K562 (cell line): ENCODE results near the gene SND1. TPM values are rescaled to one million over a fixed set of nuclear protein-coding genes. Genes with fewer than 3 reads are reported as not detected.

Source experiments
- ATAC-seq: fragments of 200-7000 bp; cut with Tn5 transposase; 3 replicates; pipeline ENCODE4 v1.9.1; 2020; ENCODE audit warnings: moderate library complexity
- BruUV-seq: library from RNA; stranded (reverse); fragments of 400-500 nt; replicated peaks from 2 replicates; lab custom pipeline; 2021; lab: Mats Ljungman, UMichigan
- CTCF ChIA-PET: fragments of 300-600 bp; formaldehyde crosslinking; extraction: SDS; loops from one replicate; lab custom pipeline; 2021; ENCODE audit warnings: low intra/inter-chr PET ratio; lab: Yijun Ruan, JAX
- POLR2A ChIA-PET: fragments of 300-600, 350-650 bp; sonication (Branson Sonifier 250); formaldehyde crosslinking; extraction: SDS; loops from one replicate; lab custom pipeline; 2021; ENCODE audit warnings: antibody characterized with exemption, inconsistent platforms; lab: Yijun Ruan, JAX
- DNase-seq, 4 experiments: peaks; one replicate each; pipeline versions ENCODE4 v3.0.0 to v3.0.0-alpha.2; 2011 to 2018; ENCODE audit warnings: low spot score in 3 of 4, mixed read lengths in 3 of 4; ENCODE audit errors: extremely low read depth in 1 of 4
- FAIRE-seq: peaks from 2 replicates; lab custom pipeline; 2011; peaks lifted over from hg19 to GRCh38; lab: Jason Lieb, UNC
- H2AFZ ChIP-seq: 2 replicates; pipeline ENCODE4 v1.6.0; 2011; ENCODE audit warnings: low read depth, low read length, control low read depth, inconsistent platforms
- H3K27ac ChIP-seq: fragments of 200-600 bp; 3 replicates; pipeline ENCODE4 v1.8.0; 2011; ENCODE audit warnings: low read depth, mild to moderate bottlenecking, control low read depth, inconsistent platforms, low read length, moderate library complexity, mixed read lengths; ENCODE audit errors: extremely low read depth
- H3K27me3 ChIP-seq, 2 experiments: fragments of 300-600 bp in 1 of 2; 2 replicates in 1 of 2; 3 replicates in 1 of 2; pipeline versions ENCODE4 v1.6.0 to v1.8.0; 2011; ENCODE audit warnings: inconsistent platforms in 2 of 2, low read length in 2 of 2, mild to moderate bottlenecking in 1 of 2, mixed read lengths in 1 of 2, moderate library complexity in 1 of 2; ENCODE audit not compliant: control insufficient read depth in 2 of 2, insufficient read depth in 2 of 2
- H3K36me3 ChIP-seq: fragments of 300-600 bp; 3 replicates; pipeline ENCODE4 v1.8.0; 2011; ENCODE audit warnings: mild to moderate bottlenecking, low read length, inconsistent platforms; ENCODE audit not compliant: control insufficient read depth, insufficient read depth
- H3K4me1 ChIP-seq, 2 experiments: fragments of 200-600 bp in 1 of 2; replicated peaks in 1 of 2; 2 replicates in 1 of 2; 3 replicates in 1 of 2; pipeline versions ENCODE4 v1.5.1 to v1.8.0; 2011; ENCODE audit warnings: inconsistent platforms in 2 of 2, low read length in 2 of 2, mild to moderate bottlenecking in 1 of 2, mixed read lengths in 1 of 2, moderate library complexity in 1 of 2; ENCODE audit not compliant: control insufficient read depth in 2 of 2, insufficient read depth in 2 of 2
- H3K4me2 ChIP-seq: 2 replicates; pipeline ENCODE4 v1.6.1; 2011; ENCODE audit warnings: low read length, control low read depth, inconsistent platforms, mixed read lengths; ENCODE audit not compliant: insufficient read depth
- H3K4me3 ChIP-seq: fragments of 200-600 bp; sonication (generic), shearing (Covaris generic); 2 replicates; pipeline ENCODE4 v1.5.1; 2016; ENCODE audit warnings: control low read depth, inconsistent platforms
- H3K79me2 ChIP-seq: fragments of 200-600 bp; 3 replicates; pipeline ENCODE4 v1.8.0; 2011; ENCODE audit warnings: low read length, inconsistent platforms; ENCODE audit not compliant: control insufficient read depth, insufficient read depth
- H3K9ac ChIP-seq, 2 experiments: 2 replicates each; pipeline versions ENCODE4 v1.6.0 to v1.6.1; 2011; ENCODE audit warnings: low read depth in 2 of 2, low read length in 2 of 2, control low read depth in 1 of 2, inconsistent platforms in 1 of 2, mild to moderate bottlenecking in 1 of 2, mixed read lengths in 1 of 2; ENCODE audit not compliant: insufficient read depth in 1 of 2
- H3K9me1 ChIP-seq: one replicate; pipeline ENCODE4 v1.6.0; 2011; ENCODE audit warnings: inconsistent platforms, mild to moderate bottlenecking, low read length, moderate library complexity; ENCODE audit not compliant: control insufficient read depth, insufficient read depth
- H3K9me3 ChIP-seq: replicated peaks from 2 replicates; pipeline ENCODE4 v1.5.1; 2011; ENCODE audit warnings: low read depth, low read length, inconsistent platforms; ENCODE audit not compliant: control insufficient read depth, insufficient read depth
- H4K20me1 ChIP-seq: replicated peaks from 2 replicates; pipeline ENCODE4 v1.6.1; 2011; ENCODE audit warnings: low read length, inconsistent platforms, mixed read lengths; ENCODE audit not compliant: control insufficient read depth, insufficient read depth
- NELFE ChIP-seq: IDR thresholded peaks from 2 replicates; pipeline ENCODE4 v1.6.1; 2011; ENCODE audit warnings: mild to moderate bottlenecking; ENCODE audit not compliant: insufficient read depth, insufficient read length
- SOX6 ChIP-seq: fragments of 450-650 bp; IDR thresholded peaks from 2 replicates; pipeline ENCODE4 v1.6.1; 2014; ENCODE audit warnings: mild to moderate bottlenecking
- SRF ChIP-seq, 2 experiments: fragments of 250-450, 450-650 bp in 1 of 2; sonication (Bioruptor Pico) in 1 of 2; sonication (generic) in 1 of 2; formaldehyde crosslinking; IDR thresholded peaks; 2 replicates each; pipeline versions ENCODE4 v1.5.0 to v1.5.1; 2020 to 2022; ENCODE audit warnings: mild to moderate bottlenecking in 1 of 2, missing genetic modification reagents in 1 of 2
- YBX1 ChIP-seq: fragments of 450-650 bp; IDR thresholded peaks from 2 replicates; pipeline ENCODE4 v1.7.1; 2016; ENCODE audit warnings: mild to moderate bottlenecking
- ZNF24 ChIP-seq: fragments of 450-650 bp; IDR thresholded peaks from 2 replicates; pipeline ENCODE4 v1.6.1; 2016
- ZNF347 ChIP-seq: fragments of 450-650 bp; formaldehyde crosslinking; IDR thresholded peaks from 2 replicates; pipeline ENCODE4 v1.4.0; 2020; ENCODE audit warnings: low read depth, mild to moderate bottlenecking, moderate library complexity
- WGBS: fragments of 100-300 bp; shearing (Covaris generic); methylation state at CpG from one replicate; pipeline ENCODE4 v1.1.6; 2016; ENCODE audit warnings: low coverage, mixed read lengths; ENCODE audit not compliant: insufficient coverage; ENCODE audit errors: missing lambda C conversion rate; 5-methylcytosine and 5-hydroxymethylcytosine counted together
- in situ Hi-C: fragments of 300-500 bp; cut with MboI; formaldehyde crosslinking; loops from 4 replicates; pipeline ENCODE4 v1.15.0; 2018; ENCODE audit warnings: inconsistent platforms, mixed read lengths
- intact Hi-C: fragments of 100-400 bp; cut with micrococcal nuclease; formaldehyde crosslinking; loops from 2 replicates; pipeline ENCODE4 v1.14.2; 2022
- polyA plus RNA-seq, 8 experiments: library from polyadenylated mRNA; depleted of rRNA in 4 of 8; stranded (reverse) in 5 of 8; unstranded in 3 of 8; fragments of >200 nt; fragmentation: Nextera tagmentation in 2 of 8; fragmentation: Illumina TruSeq in 1 of 8; extraction: Ambion mirVana in 2 of 8; extraction: Trizol in 1 of 8; gene quantifications; 2 replicates each; pipeline versions ENCODE4 v1.2.1 to v1.2.3, GENCODE V29; 2011 to 2014; ENCODE audit warnings: inconsistent platforms in 1 of 8, missing spikeins in 1 of 8
- total RNA-seq, 7 experiments: library from RNA; depleted of rRNA in 6 of 7; stranded (reverse); fragments of >200 nt in 6 of 7; fragmentation: Illumina TruSeq in 2 of 7; extraction: Trizol in 2 of 7; gene quantifications; 2 replicates each; pipeline versions ENCODE4 v1.2.1 to v1.2.3, GENCODE V29; 2011 to 2021; ENCODE audit warnings: low replicate concordance in 1 of 7
- TF ChIP-seq, protein P1 (sequence below): fragments of 250-450 bp; sonication (Bioruptor Pico); IDR thresholded peaks from 2 replicates; pipeline ENCODE4 v1.5.1; 2021; ENCODE audit warnings: mild to moderate bottlenecking
- TF ChIP-seq, protein P2 (sequence below): sonication (generic); formaldehyde crosslinking; IDR thresholded peaks from 2 replicates; pipeline ENCODE4 v1.8.0; 2022; ENCODE audit warnings: mild to moderate bottlenecking, missing genetic modification reagents
- TF ChIP-seq, protein P3 (sequence below), 2 experiments: fragments of 450-650 bp in 1 of 2; sonication (generic) in 1 of 2; formaldehyde crosslinking in 1 of 2; IDR thresholded peaks; 2 replicates each; pipeline versions ENCODE4 v1.7.1 to v1.9.0; 2016 to 2022; ENCODE audit warnings: inconsistent platforms in 1 of 2, mild to moderate bottlenecking in 1 of 2, missing genetic modification reagents in 1 of 2

SND1 gene
- total and polyA plus RNA-seq, 9 of the 15 experiments (the other 6 are each of a cell fraction or from before 2014, with no cell fraction given) = 46.5 to 307 (median 191) TPM

DNA sequence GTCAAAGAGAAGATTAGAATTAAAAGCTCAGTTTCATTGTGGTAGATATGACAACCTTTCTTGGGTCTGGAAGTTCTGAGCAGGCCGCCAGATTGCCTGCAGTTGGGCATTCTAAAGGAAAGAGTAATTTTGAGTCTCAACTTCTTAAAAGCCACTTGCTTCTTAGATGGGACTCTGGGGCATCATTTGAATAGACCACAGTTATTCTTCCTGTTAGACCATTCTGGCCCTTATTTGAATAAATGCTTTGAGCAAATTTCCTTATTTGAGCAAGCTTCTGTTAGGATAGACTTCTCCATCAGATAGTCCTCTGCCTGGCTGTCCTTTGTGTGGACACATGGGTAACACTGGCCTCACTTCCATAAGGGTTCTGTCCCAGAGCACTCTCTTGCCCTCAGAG, 40.2 kb downstream of the SND1 start:
- POLR2A ChIA-PET = interaction anchor here (0.6 to 1.0 kb wide), 3 partner anchors 10 to 19 kb away, joined by 3 read pairs; no protein-coding TSS in a partner anchor
- H3K9me1 ChIP-seq = no peaks in the 10 kb centered on the region
- no peak overlapping the region for H3K9ac ChIP-seq
- no peak overlapping the region for H3K4me2 ChIP-seq
- peaks cover 71% of the 10 kb centered on the region for H3K79me2 ChIP-seq
- peaks cover 92% of the 10 kb centered on the region for H3K36me3 ChIP-seq
- ATAC-seq = peak; percentile 49; the same call in 1 of the 3 replicates
- CTCF ChIA-PET = no interaction called here
- WGBS = 100% methylated on average over 1 of the region's 1 CpG
- no peak overlapping the region for H2AFZ ChIP-seq
- no peaks in the 10 kb centered on the region for H3K9me3 ChIP-seq
- H3K27me3 ChIP-seq = no peaks in the 10 kb centered on the region
- peaks cover 12% of the 10 kb centered on the region; the same call in 1 of the 2 replicates for H4K20me1 ChIP-seq
- DNase-seq = no peak
- in situ Hi-C loops (no loop called here), intact Hi-C loops (no loop called here)
- BruUV-seq = no TSS peak
- H3K4me3 ChIP-seq = no peak overlapping the region
- FAIRE-seq = no peak
- no peaks in the 10 kb centered on the region for H3K4me1 ChIP-seq
- no peak overlapping the region for H3K27ac ChIP-seq
- TF ChIP-seq YBX1 (no peak), ZNF347 (no peak), NELFE (no peak), SOX6 (no peak), ZNF24 (no peak), SRF (CRISPR knock-in tag; IDR thresholded peaks at IDR 0.05) (no peak)
- TF ChIP-seq, protein P1, sequence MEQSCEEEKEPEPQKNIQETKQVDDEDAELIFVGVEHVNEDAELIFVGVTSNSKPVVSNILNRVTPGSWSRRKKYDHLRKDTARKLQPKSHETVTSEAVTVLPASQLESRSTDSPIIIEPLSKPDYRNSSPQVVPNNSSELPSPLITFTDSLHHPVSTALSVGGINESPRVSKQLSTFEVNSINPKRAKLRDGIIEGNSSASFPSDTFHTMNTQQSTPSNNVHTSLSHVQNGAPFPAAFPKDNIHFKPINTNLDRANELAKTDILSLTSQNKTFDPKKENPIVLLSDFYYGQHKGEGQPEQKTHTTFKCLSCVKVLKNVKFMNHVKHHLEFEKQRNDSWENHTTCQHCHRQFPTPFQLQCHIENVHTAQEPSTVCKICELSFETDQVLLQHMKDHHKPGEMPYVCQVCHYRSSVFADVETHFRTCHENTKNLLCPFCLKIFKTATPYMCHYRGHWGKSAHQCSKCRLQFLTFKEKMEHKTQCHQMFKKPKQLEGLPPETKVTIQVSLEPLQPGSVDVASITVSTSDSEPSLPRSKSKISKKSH (CRISPR knock-in tag) = no peak
- TF ChIP-seq, protein P2, sequence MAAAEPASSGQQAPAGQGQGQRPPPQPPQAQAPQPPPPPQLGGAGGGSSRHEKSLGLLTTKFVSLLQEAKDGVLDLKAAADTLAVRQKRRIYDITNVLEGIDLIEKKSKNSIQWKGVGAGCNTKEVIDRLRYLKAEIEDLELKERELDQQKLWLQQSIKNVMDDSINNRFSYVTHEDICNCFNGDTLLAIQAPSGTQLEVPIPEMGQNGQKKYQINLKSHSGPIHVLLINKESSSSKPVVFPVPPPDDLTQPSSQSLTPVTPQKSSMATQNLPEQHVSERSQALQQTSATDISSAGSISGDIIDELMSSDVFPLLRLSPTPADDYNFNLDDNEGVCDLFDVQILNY = no peak
- TF ChIP-seq, protein P3, sequence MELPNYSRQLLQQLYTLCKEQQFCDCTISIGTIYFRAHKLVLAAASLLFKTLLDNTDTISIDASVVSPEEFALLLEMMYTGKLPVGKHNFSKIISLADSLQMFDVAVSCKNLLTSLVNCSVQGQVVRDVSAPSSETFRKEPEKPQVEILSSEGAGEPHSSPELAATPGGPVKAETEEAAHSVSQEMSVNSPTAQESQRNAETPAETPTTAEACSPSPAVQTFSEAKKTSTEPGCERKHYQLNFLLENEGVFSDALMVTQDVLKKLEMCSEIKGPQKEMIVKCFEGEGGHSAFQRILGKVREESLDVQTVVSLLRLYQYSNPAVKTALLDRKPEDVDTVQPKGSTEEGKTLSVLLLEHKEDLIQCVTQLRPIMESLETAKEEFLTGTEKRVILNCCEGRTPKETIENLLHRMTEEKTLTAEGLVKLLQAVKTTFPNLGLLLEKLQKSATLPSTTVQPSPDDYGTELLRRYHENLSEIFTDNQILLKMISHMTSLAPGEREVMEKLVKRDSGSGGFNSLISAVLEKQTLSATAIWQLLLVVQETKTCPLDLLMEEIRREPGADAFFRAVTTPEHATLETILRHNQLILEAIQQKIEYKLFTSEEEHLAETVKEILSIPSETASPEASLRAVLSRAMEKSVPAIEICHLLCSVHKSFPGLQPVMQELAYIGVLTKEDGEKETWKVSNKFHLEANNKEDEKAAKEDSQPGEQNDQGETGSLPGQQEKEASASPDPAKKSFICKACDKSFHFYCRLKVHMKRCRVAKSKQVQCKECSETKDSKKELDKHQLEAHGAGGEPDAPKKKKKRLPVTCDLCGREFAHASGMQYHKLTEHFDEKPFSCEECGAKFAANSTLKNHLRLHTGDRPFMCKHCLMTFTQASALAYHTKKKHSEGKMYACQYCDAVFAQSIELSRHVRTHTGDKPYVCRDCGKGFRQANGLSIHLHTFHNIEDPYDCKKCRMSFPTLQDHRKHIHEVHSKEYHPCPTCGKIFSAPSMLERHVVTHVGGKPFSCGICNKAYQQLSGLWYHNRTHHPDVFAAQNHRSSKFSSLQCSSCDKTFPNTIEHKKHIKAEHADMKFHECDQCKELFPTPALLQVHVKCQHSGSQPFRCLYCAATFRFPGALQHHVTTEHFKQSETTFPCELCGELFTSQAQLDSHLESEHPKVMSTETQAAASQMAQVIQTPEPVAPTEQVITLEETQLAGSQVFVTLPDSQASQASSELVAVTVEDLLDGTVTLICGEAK (IDR thresholded peaks at IDR 0.05) = no peak
- TF ChIP-seq, protein P3 (CRISPR knock-in tag; IDR thresholded peaks at IDR 0.05) = no peak
